CD4-positive, CD25-positive, alpha-beta regulatory T cell (primary cell): Measurements from ENCODE around the gene ARHGEF19. TPM values are rescaled to one million over a fixed set of nuclear protein-coding genes. Genes with fewer than 3 reads are reported as not detected.
"Not testable (repeated sequence)": the region's sequence is repeated elsewhere in the genome, so short reads cannot be mapped to it uniquely, and the experiment has no call there.

ENCODE experiments used
- ATAC-seq, 2 donors: fragments of 150-1000 bp; cut with Tn5 transposase; one replicate each; pipeline ENCODE4 v1.10.0; 2021; ENCODE audit warnings: low read depth in 2 of 2, moderate number of reproducible peaks in 2 of 2, moderate library complexity in 1 of 2
- DNase-seq, 3 donors: peaks; one replicate each; pipeline versions ENCODE4 v3.0.0 to v3.0.0-alpha.2; 2012 to 2022; ENCODE audit warnings: mixed read lengths in 1 of 3
- H3K27ac ChIP-seq: one replicate; pipeline ENCODE4 v1.7.0; 2013; ENCODE audit warnings: mild to moderate bottlenecking, low read length; ENCODE audit not compliant: insufficient read depth, poor library complexity, severe bottlenecking
- H3K27me3 ChIP-seq: one replicate; pipeline ENCODE4 v1.7.0; 2013; ENCODE audit warnings: low read length; ENCODE audit not compliant: control insufficient read depth, insufficient read depth
- H3K36me3 ChIP-seq: one replicate; pipeline ENCODE4 v1.7.0; 2013; ENCODE audit warnings: mild to moderate bottlenecking, low read length, moderate library complexity; ENCODE audit not compliant: control insufficient read depth, insufficient read depth
- H3K4me1 ChIP-seq: 2 replicates; pipeline ENCODE4 v1.7.0; 2013; ENCODE audit warnings: mild to moderate bottlenecking, low read length; ENCODE audit not compliant: insufficient read depth, control insufficient read depth, poor library complexity, severe bottlenecking
- H3K4me3 ChIP-seq: one replicate; pipeline ENCODE4 v1.7.0; 2013; ENCODE audit warnings: low read depth, mild to moderate bottlenecking, low read length, moderate library complexity
- H3K9me3 ChIP-seq, 2 experiments: 1 replicate in 1 of 2; 2 replicates in 1 of 2; pipeline ENCODE4 v1.7.0; 2013; ENCODE audit warnings: low read length in 2 of 2, mild to moderate bottlenecking in 1 of 2, moderate library complexity in 1 of 2; ENCODE audit not compliant: control insufficient read depth in 2 of 2
- H3K27ac Mint-ChIP-seq, 3 donors: one replicate each; pipeline ENCODE4 v1.8.0; 2020 to 2022; ENCODE audit warnings: mild to moderate bottlenecking in 3 of 3, mixed read lengths in 3 of 3, moderate library complexity in 2 of 3
- H3K27me3 Mint-ChIP-seq: one replicate; pipeline ENCODE4 v1.8.0; 2022; ENCODE audit warnings: mild to moderate bottlenecking, mixed read lengths
- H3K36me3 Mint-ChIP-seq: one replicate; pipeline ENCODE4 v1.8.0; 2020; ENCODE audit warnings: mixed read lengths
- H3K4me1 Mint-ChIP-seq, 4 donors: one replicate each; pipeline ENCODE4 v1.8.0; 2020 to 2022; ENCODE audit warnings: mixed read lengths in 4 of 4, mild to moderate bottlenecking in 1 of 4
- H3K4me3 Mint-ChIP-seq, 4 donors: one replicate each; pipeline ENCODE4 v1.8.0; 2020 to 2022; ENCODE audit warnings: mild to moderate bottlenecking in 4 of 4, mixed read lengths in 4 of 4, moderate library complexity in 3 of 4
- H3K9me3 Mint-ChIP-seq, 7 donors: one replicate each; pipeline ENCODE4 v1.8.0; 2020 to 2022; ENCODE audit warnings: mixed read lengths in 7 of 7, mild to moderate bottlenecking in 3 of 7, moderate library complexity in 2 of 7
- polyA plus RNA-seq, 4 donors: library from polyadenylated mRNA; unstranded; fragments of 300-500 nt; fragmentation: Illumina TruSeq; gene quantifications; one replicate each; pipeline ENCODE4 v1.2.3, GENCODE V29; 2021
- total RNA-seq: library from RNA; stranded (reverse); gene quantifications from one replicate; pipeline ENCODE4 v1.2.3, GENCODE V29; 2022

ARHGEF19 gene
- total and polyA plus RNA-seq, 5 donors from 2014 or later: 5.6 to 10.4 (median 8.2) TPM

DNA sequence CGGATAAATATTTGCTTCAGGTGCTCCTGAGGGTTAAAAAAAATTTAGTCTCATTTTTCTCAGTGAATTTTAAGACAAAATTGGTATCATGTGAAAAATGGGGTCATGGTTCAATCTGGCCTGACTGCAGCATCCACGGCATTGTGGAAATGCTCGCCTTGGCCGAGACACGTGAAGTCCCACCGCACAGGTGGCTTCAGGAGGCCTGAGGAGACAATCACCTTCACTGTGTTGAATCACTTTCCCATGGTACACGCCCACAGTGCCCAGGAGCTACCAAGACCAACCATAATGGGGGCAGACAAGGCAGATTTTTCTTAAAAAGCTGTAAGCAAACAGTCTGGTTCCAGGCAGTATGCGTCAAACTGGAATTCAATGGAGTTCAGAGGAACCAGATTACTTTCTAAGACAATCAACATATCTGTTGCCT, 35.6 kb upstream of the ARHGEF19 start:
- no peak overlapping the region for H3K4me3 Mint-ChIP-seq
- no peaks in the 10 kb centered on the region for H3K9me3 Mint-ChIP-seq

DNA sequence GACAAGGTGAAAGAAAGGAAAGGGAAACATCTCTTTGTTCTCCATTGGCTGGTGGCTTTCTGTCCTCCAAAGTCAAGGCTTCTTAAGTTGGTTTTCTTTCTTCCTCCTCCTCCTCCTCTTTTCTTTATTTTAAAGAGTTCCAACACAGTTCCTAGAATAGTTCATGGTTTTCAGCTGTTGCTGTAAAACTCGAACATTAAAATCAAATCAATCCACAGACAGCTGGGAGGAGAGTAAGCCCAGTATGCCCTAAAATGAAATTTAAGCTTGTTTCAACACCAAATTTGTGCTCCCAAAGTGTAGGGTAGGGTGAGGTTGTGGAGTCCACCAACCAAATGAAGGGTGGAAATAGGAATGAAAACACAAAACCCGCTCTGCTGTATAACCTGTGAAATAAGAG, 35.0 kb upstream of the ARHGEF19 start:
- Histone ChIP-seq H3K27ac (no peak overlapping the region), H3K4me1 (peaks cover 5% of the 10 kb centered on the region), H3K27me3 (no peaks in the 10 kb centered on the region), H3K36me3 (peaks cover 38% of the 10 kb centered on the region), H3K9me3 (no peaks in the 10 kb centered on the region), H3K4me3 (no peak overlapping the region)
- Mint-ChIP-seq H3K27me3 (no peaks in the 10 kb centered on the region), H3K9me3 (no peaks in the 10 kb centered on the region), H3K4me1 (peaks cover 0 to 13% (median 10%) of the 10 kb centered on the region in 4 donors), H3K27ac (no peak overlapping the region), H3K4me3 (no peak overlapping the region), H3K36me3 (peaks cover 12% of the 10 kb centered on the region)
- ATAC-seq (no peak), DNase-seq (no peak)

More for the DNA sequence above, 35.6 kb upstream of the ARHGEF19 start:
- Histone ChIP-seq H3K27me3 (no peaks in the 10 kb centered on the region), H3K4me3 (no peak overlapping the region), H3K27ac (no peak overlapping the region), H3K36me3 (peaks cover 44% of the 10 kb centered on the region), H3K4me1 (peaks cover 5% of the 10 kb centered on the region), H3K9me3 (no peaks in the 10 kb centered on the region)
- Mint-ChIP-seq H3K36me3 (peaks cover 18% of the 10 kb centered on the region), H3K4me1 (peaks cover 0 to 14% (median 10%) of the 10 kb centered on the region in 4 donors), H3K27me3 (no peaks in the 10 kb centered on the region), H3K27ac (no peak overlapping the region)
- DNase-seq (no peak), ATAC-seq (no peak)

DNA sequence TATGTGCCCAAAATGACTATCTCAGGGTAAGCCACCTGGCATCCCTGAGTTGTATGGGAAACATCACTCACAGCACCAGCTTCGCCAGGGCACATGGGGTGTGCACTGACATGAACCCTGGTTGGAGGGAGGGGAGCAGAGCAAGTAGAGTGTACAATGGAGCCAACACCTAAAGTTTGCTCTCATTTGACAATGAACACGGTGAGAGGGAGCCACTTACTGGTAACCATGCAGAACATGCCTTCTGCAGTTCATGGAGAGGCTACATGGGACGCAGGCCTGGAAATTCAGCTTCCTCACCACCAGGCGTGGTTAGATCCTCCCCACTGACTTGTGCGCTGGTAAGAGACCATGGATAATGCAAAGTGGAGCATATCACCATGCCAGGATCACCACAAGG, 34.5 kb upstream of the ARHGEF19 start:
- H3K27ac Mint-ChIP-seq: peak overlapping the region in 2 of 3 donors; percentile 38 to 40
- no peak overlapping the region for H3K27ac ChIP-seq
- peaks cover 0 to 13% (median 9%) of the 10 kb centered on the region in 4 donors for H3K4me1 Mint-ChIP-seq
- peaks cover 34% of the 10 kb centered on the region for H3K36me3 ChIP-seq
- DNase-seq: no peak
- no peak overlapping the region for H3K4me3 Mint-ChIP-seq
- H3K27me3 Mint-ChIP-seq: no peaks in the 10 kb centered on the region
- ATAC-seq: no peak
- H3K9me3 Mint-ChIP-seq: no peaks in the 10 kb centered on the region
- H3K4me1 ChIP-seq: peaks cover 5% of the 10 kb centered on the region
- no peaks in the 10 kb centered on the region for H3K9me3 ChIP-seq
- no peaks in the 10 kb centered on the region for H3K27me3 ChIP-seq
- peaks cover 9% of the 10 kb centered on the region for H3K36me3 Mint-ChIP-seq
- no peak overlapping the region for H3K4me3 ChIP-seq

DNA sequence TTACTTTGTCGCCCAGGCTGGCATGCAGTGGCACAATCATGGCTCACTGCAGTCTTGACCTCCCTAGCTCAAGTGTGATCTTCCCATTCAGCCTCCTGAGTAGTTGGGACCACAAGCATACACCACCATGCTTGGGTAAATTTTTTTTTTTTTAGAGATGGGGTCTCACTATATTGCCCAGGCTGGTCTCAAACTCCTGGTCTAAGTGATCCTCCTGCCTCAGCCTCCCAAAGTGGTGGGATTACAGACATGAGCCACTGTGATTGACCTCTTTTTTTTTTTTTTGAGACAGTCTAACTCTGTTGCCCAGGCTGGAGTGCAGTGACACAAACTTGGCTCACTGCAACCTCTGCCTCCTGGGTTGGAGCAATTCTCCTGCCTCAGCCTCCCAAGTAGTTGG, 33.8 kb upstream of the ARHGEF19 start:
- not testable (repeated sequence) for H3K9me3 Mint-ChIP-seq, H3K4me3 Mint-ChIP-seq, H3K4me3 ChIP-seq, ATAC-seq, H3K27me3 ChIP-seq, H3K4me1 ChIP-seq, H3K27ac ChIP-seq, H3K27me3 Mint-ChIP-seq, DNase-seq, H3K9me3 ChIP-seq, H3K36me3 Mint-ChIP-seq
- Mint-ChIP-seq H3K4me1 (peaks cover 0 to 13% (median 9%) of the 10 kb centered on the region in 4 donors), H3K27ac (peak overlapping the region in 2 of 3 donors; percentile 42 to 71)
- H3K36me3 ChIP-seq: peaks cover 27% of the 10 kb centered on the region

DNA sequence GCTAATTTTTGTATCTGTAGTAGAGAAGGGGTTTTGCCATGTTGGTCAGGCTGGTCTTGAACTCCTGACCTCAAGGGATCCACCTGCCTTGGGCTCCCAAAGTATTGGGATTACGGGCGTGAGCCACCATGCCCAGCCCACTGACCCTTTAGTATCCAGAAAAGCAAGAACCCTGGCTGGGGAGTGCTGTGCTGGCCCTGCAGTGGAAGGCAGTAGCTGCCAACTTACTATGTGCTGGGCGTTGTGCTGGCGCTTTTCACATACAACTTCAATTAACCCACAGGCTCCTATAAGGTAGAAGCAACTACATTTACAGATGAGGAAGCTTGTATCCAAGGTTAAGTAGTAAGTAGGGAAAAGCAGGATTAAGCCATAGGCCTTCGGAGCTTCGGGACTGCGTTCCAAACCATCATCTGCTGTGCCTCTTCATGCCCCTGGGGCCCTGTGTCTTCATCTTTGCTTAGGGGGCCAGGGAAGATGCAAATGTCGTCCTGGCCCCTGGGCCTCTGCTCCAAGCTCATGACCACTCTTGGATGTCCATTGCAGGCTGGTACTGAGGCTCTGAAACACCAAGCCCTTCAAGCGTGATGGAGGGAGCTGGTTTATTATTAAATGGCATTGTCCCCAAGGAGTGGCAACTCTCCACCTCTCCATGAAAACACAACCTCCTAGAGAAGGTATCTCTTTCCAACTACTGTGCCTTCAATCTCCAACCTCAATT, 33.2 kb upstream of the ARHGEF19 start:
- Histone ChIP-seq H3K36me3 (peaks cover 21% of the 10 kb centered on the region), H3K27ac (no peak overlapping the region), H3K27me3 (no peaks in the 10 kb centered on the region), H3K9me3 (no peaks in the 10 kb centered on the region), H3K4me1 (peaks cover 5% of the 10 kb centered on the region), H3K4me3 (no peak overlapping the region)
- H3K27ac Mint-ChIP-seq: peak overlapping the region in 1 of 3 donors; percentile 42
- no peak overlapping the region for H3K4me3 Mint-ChIP-seq
- ATAC-seq: no peak
- peaks cover 0 to 13% (median 9%) of the 10 kb centered on the region in 4 donors for H3K4me1 Mint-ChIP-seq
- H3K9me3 Mint-ChIP-seq: no peaks in the 10 kb centered on the region
- no peak for DNase-seq
- peaks cover 5% of the 10 kb centered on the region for H3K36me3 Mint-ChIP-seq
- H3K27me3 Mint-ChIP-seq: no peaks in the 10 kb centered on the region

DNA sequence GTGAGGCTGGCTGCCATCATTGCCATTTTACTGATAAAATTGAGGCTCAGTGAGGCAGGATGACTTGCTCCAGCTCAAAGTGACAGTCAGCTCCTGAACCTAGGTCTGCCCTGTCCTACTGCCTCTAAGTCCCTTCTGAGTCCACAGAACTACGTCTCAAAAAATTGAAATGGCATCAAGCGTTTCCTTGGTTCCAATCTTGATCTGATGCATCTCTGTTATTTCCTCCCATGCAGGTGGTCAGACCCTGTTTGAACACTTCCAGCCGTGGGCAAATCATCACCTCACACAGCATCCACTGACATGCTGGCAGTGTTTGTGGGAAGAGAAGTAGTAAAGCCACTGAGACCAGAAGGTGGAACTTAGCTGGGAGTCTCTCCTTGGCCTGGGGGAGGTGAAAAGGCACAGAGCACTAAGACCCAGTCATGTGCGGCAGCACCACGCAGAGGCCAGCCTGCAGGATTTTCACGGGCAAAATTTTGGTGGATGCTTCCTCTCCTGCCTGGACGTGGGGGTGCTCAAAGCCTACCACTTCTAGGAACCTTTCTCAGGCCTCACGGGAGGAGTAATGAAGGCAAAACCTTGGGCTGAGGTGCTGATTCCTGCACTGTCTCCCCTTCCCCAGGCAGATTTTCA, 32.3 kb upstream of the ARHGEF19 start:
- Mint-ChIP-seq H3K27me3 (no peaks in the 10 kb centered on the region), H3K4me1 (peaks cover 0 to 12% (median 6%) of the 10 kb centered on the region in 4 donors), H3K9me3 (no peaks in the 10 kb centered on the region)

DNA sequence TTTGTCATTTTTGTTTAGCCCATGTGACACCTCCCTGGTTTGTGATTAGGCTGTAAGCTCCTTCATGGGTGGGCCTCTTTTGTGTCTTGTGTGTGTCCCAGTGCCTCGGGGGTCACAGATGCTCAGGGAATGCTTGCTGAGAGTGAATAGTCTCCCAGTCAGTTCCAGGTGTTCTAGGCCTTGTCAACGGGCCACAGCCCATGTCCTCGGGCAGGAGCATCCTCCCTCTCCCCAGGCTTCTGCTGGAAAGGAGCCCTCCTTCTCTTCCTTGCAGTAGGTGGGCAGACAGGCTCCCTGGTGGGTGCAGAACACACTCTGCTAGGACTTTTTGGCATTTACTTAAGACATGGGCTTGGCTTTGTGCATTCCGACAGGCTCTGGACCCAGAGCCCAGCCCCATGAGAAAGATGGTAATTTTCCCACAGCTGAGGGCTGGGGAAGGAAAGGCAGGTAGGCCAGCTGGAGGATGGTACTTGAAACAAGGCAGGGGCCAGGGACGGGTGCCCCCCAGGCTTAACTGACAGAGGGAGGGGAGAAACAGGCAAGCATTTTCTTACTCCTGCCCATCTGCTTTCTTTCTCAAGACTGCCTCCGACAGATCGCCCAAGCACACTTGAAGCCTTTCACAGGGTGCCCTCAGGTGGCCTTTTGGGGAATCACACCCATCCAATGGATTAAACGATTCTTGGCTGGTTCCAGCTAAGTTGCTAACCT, 31.6 kb upstream of the ARHGEF19 start:
- Histone ChIP-seq H3K9me3 (no peaks in the 10 kb centered on the region), H3K4me1 (peaks cover 5% of the 10 kb centered on the region), H3K36me3 (peaks cover 14% of the 10 kb centered on the region), H3K4me3 (no peak overlapping the region), H3K27ac (no peak overlapping the region), H3K27me3 (no peaks in the 10 kb centered on the region)
- DNase-seq (peak; percentile 54 to 86 (median 72)), ATAC-seq (peak; percentile 79 to 81)
- Mint-ChIP-seq H3K4me3 (peak overlapping the region in 2 of 4 donors; percentile 19 to 21), H3K36me3 (peaks cover 5% of the 10 kb centered on the region), H3K27ac (peak overlapping the region in 2 of 3 donors; percentile 71 to 75), H3K9me3 (no peaks in the 10 kb centered on the region), H3K27me3 (no peaks in the 10 kb centered on the region), H3K4me1 (peaks cover 0 to 10% (median 5%) of the 10 kb centered on the region in 4 donors)

More for the DNA sequence above, 32.3 kb upstream of the ARHGEF19 start:
- no peaks in the 10 kb centered on the region for H3K27me3 ChIP-seq
- DNase-seq: no peak
- no peaks in the 10 kb centered on the region for H3K9me3 ChIP-seq
- no peak overlapping the region for H3K27ac ChIP-seq
- H3K27ac Mint-ChIP-seq: peak overlapping the region in 1 of 3 donors; percentile 75
- peaks cover 15% of the 10 kb centered on the region for H3K36me3 ChIP-seq
- H3K36me3 Mint-ChIP-seq: peaks cover 5% of the 10 kb centered on the region
- H3K4me1 ChIP-seq: peaks cover 5% of the 10 kb centered on the region
- peak overlapping the region in 1 of 4 donors; percentile 8 for H3K4me3 Mint-ChIP-seq
- no peak overlapping the region for H3K4me3 ChIP-seq
- no peak for ATAC-seq
